Measurements from ENCODE around the gene IER2. TPM values are rescaled to one million over a fixed set of nuclear protein-coding genes. Genes with fewer than 3 reads are reported as not detected.
"Not testable (repeated sequence)": the region's sequence is repeated elsewhere in the genome, so short reads cannot be mapped to it uniquely, and the experiment has no call there.

Gene IER2
- total RNA-seq, 8 experiments from 2014 or later: 33.2 to 61.5 (median 39.8) TPM

GRCh38 chr19:13138171-13138915, 11.9 kb upstream of the IER2 start:
- WGBS, 10 experiments: 80 to 100% (median 88%) methylated on average over 4 to 6 of the region's 40 CpGs; no CpG with 5 or more reads in 6 of the 10 experiments
- in situ Hi-C loops (cut with MboI; ENCODE audit: low pct_unique_long_range_greater_than_20kb in 2 of 9, low sequenced_read_pairs in 9 of 9, unreplicated experiment in 9 of 9): no loop called here

GRCh38 chr19:13138916-13139198, 11.4 kb upstream of the IER2 start:
- Histone ChIP-seq H3K4me3 (no peak overlapping the region), H3K4me1 (replicated peaks in 1 of 2) (no peaks in the 10 kb centered on the region), H3K27ac (no peak overlapping the region)
- in situ Hi-C loops (cut with MboI; ENCODE audit: low pct_unique_long_range_greater_than_20kb in 2 of 9, low sequenced_read_pairs in 9 of 9, unreplicated experiment in 9 of 9): no loop called here
- 78 to 90% (median 80%) methylated on average over 1 to 7 of the region's 10 CpGs; no CpG with 5 or more reads in 7 of the 10 experiments for WGBS, 10 experiments
- ATAC-seq (replicated peaks in 6 of 8): no peak

More at GRCh38 chr19:13138171-13138915, 11.9 kb upstream of the IER2 start:
- no peak overlapping the region for H3K27ac ChIP-seq
- H3K4me3 ChIP-seq: no peak overlapping the region
- ATAC-seq (replicated peaks in 6 of 8): peak in 3 of 8 experiments; percentile 7 to 13 (median 8)
- no peaks in the 10 kb centered on the region for H3K4me1 ChIP-seq (replicated peaks in 1 of 2)

GRCh38 chr19:13139633-13140311, 10.4 kb upstream of the IER2 start:
- in situ Hi-C loops (cut with MboI; ENCODE audit: low pct_unique_long_range_greater_than_20kb in 2 of 9, low sequenced_read_pairs in 9 of 9, unreplicated experiment in 9 of 9): no loop called here
- WGBS, 10 experiments: 40 to 100% (median 68%) methylated on average over 1 to 2 of the region's 11 CpGs; no CpG with 5 or more reads in 5 of the 10 experiments
- peak in 2 of 8 experiments; percentile 4 to 30 for ATAC-seq (replicated peaks in 6 of 8)
- no peaks in the 10 kb centered on the region for H3K4me1 ChIP-seq (replicated peaks in 1 of 2)
- H3K4me3 ChIP-seq: no peak overlapping the region
- no peak overlapping the region for H3K27ac ChIP-seq

- WGBS, 10 experiments: 0 to 100% (median 81%) methylated on average over 1 to 8 of the region's 16 CpGs
- Histone ChIP-seq H3K27ac (no peak overlapping the region), H3K4me3 (no peak overlapping the region), H3K4me1 (replicated peaks in 1 of 2) (peaks cover 0 to 3% of the 10 kb centered on the region in 2 donors)
- in situ Hi-C loops (cut with MboI; ENCODE audit: low pct_unique_long_range_greater_than_20kb in 2 of 9, low sequenced_read_pairs in 9 of 9, unreplicated experiment in 9 of 9): no loop called here
- no peak for ATAC-seq (replicated peaks in 6 of 8)
These were observed 3.2 kb upstream of the IER2 start for GRCh38 chr19:13146763-13147563.

DNA sequence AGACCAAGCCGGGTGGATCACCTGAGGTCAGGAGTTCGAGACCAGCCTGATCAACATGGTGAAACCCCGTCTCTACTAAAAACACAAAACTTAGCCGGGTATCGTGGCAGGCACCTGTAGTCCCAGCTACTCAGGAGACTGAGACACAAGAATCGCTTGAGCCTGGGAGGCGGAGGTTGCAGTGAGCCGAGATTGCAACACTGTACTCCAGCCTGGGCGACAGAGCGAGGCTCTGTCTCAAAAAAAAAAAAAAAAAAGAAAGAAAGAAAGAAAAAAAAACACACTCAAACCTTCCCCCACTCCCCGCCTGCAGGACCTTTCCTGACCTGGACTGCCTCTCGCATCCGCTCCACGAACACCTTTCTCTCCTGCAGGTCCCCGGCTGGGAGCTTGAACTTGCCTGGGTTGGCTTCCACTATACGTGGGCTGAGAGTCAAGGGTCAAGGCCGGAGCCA, 1.0 kb upstream of the IER2 start:
- ATAC-seq (replicated peaks in 6 of 8); in situ Hi-C loops (cut with MboI; ENCODE audit: low pct_unique_long_range_greater_than_20kb in 2 of 9, low sequenced_read_pairs in 9 of 9, unreplicated experiment in 9 of 9); H3K4me1 ChIP-seq (replicated peaks in 1 of 2): not testable (repeated sequence)
- WGBS, 10 experiments: 0 to 72% (median 23%) methylated on average over 1 to 10 of the region's 17 CpGs; no CpG with 5 or more reads in 2 of the 10 experiments
- H3K4me3 ChIP-seq: peak overlapping the region; percentile 55 to 89 (median 82)
- peak overlapping the region in 1 of 2 donors; percentile 43 for H3K27ac ChIP-seq

GRCh38 chr19:13149628-13150186, 504 bp upstream of the IER2 start:
- WGBS, 10 experiments: 0% methylated on average over 1 of the region's 46 CpGs; no CpG with 5 or more reads in 9 of the 10 experiments
- Histone ChIP-seq H3K4me3 (peak overlapping the region; percentile 55 to 89 (median 82)), H3K4me1 (replicated peaks in 1 of 2) (peaks cover 0 to 3% of the 10 kb centered on the region in 2 donors), H3K27ac (peak overlapping the region; percentile 43 to 80)
- peak; percentile 1 to 10 (median 5) for ATAC-seq (replicated peaks in 6 of 8)
- in situ Hi-C loops (cut with MboI; ENCODE audit: low pct_unique_long_range_greater_than_20kb in 2 of 9, low sequenced_read_pairs in 9 of 9, unreplicated experiment in 9 of 9): no loop called here

DNA sequence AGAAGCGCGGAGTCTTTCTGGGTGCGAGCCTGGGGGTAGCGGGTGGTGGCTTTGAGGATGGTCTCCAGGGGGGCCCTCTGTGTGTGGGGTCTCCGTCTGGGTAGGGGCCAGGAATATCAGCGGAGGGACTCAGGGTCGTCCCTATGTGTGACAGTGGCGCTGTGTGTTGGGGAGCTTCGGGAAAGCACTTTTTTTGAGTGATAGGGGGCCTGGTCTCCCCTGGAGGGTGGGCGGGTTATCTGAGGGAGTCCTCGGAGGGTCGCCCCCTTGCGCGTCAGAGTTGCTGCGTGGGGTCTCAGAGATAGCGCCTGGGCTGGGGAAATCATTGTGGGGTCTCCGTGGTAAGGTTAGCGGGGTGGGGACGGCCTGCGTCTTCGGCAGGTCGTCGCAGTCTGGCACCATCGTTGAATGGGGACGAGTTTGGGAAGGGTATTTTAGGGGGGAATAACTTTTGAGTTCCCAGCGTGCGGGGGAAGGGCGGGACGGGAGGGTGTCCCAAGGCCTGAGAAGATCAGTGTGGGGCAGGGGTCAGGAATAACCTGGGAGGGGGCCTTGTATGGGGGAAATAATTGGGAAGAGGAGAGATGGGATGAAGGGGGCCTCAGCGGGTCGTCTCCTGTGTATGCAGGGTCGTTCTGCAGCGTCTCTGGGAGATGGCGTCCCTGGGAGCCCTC, 857 bp downstream of the IER2 start:
- in situ Hi-C loops (cut with MboI; ENCODE audit: low pct_unique_long_range_greater_than_20kb in 2 of 9, low sequenced_read_pairs in 9 of 9, unreplicated experiment in 9 of 9): no loop called here
- peak overlapping the region; percentile 76 to 80 for H3K27ac ChIP-seq
- 0 to 4% (median 0%) methylated on average over 2 to 10 of the region's 34 CpGs; no CpG with 5 or more reads in 7 of the 10 experiments for WGBS, 10 experiments
- H3K4me1 ChIP-seq (replicated peaks in 1 of 2): peaks cover 3% of the 10 kb centered on the region in 2 donors
- ATAC-seq (replicated peaks in 6 of 8): no peak
- peak overlapping the region; percentile 55 to 89 (median 82) for H3K4me3 ChIP-seq

DNA sequence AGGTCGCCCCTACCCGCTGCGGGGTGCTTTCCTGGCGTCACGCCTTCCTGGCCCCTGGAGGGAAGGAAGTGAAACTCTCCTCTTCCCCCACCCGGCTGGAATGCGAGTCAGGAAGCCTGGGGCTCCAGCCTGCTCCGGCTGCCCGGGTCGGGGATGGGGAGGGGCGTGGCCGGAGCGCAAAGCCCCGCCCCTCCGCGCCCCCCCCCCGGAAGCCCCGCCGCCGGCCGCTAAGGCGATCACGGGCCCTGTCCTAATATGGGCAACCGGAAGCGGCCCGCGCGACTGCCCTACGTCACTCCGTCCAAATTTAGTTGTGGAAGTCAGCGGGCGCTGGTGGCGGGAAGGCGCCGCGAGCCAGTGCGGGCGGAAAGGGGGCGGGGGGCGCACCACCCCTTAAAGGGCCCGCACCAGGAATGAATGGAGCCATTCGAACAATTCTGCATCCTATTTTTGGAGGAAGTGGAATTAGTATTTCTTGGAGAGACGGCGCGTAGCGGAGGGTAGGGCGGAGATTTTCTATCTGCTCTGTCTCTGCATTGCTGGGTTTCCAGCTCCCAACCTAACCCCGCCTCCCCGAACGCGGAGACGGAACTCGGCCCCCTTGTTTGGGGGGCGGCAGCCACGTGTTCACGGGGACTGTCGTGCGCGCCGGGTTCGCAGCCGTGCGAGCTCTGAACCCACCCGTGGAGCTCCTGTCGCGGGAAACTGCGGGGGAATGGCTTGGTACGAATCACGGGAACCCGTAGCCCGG, 1.6 kb downstream of the IER2 start:
- H3K4me1 ChIP-seq (replicated peaks in 1 of 2): peaks cover 6 to 9% of the 10 kb centered on the region in 2 donors
- peak overlapping the region; percentile 91 to 97 for H3K27ac ChIP-seq
- ATAC-seq (replicated peaks in 6 of 8): peak; percentile 12 to 65 (median 57)
- H3K4me3 ChIP-seq: peak overlapping the region; percentile 55 to 89 (median 82)
- WGBS, 10 experiments: 0 to 8% (median 0%) methylated on average over 1 to 22 of the region's 71 CpGs; no CpG with 5 or more reads in 5 of the 10 experiments
- in situ Hi-C loops (cut with MboI; ENCODE audit: low pct_unique_long_range_greater_than_20kb in 2 of 9, low sequenced_read_pairs in 9 of 9, unreplicated experiment in 9 of 9): no loop called here

DNA sequence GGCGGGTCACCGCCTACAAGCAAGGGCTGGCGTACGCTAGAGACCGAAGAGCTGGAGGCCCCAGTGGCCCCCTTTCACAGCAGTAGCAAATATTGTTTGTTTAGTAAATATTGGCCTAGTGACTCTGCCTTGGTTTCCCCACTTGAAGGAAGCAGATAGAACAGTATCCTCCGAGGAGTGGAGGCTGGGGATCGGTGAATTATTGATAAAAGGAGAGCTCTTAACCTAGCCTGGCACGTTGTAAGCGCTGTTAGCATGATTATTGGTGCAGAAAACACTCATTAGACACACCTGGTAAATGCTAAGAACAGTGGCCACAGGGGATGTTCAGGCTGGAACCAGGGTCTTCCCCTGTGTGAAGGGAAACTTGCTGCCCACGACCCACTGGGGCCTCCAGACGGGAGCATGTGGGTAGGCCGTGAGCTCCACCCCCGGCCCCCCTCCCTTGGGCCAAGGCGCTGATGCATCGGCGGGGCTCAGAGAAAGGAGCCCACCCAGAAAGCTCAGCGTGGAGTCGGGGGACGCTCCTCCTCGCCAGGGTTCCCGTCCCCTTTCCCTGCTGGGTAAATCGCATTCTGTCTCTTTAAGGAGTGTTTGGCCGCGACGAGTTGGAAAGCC, 2.3 kb downstream of the IER2 start:
- Histone ChIP-seq H3K27ac (peak overlapping the region; percentile 91 to 97), H3K4me1 (replicated peaks in 1 of 2) (peaks cover 6 to 9% of the 10 kb centered on the region in 2 donors), H3K4me3 (peak overlapping the region; percentile 55 to 89 (median 82))
- in situ Hi-C loops (cut with MboI; ENCODE audit: low pct_unique_long_range_greater_than_20kb in 2 of 9, low sequenced_read_pairs in 9 of 9, unreplicated experiment in 9 of 9): no loop called here
- 0% methylated on average over 2 to 10 of the region's 25 CpGs; no CpG with 5 or more reads in 3 of the 10 experiments for WGBS, 10 experiments
- ATAC-seq (replicated peaks in 6 of 8): no peak

- Histone ChIP-seq H3K27ac (peak overlapping the region; percentile 91 to 97), H3K4me3 (peak overlapping the region; percentile 55 to 89 (median 82)), H3K4me1 (replicated peaks in 1 of 2) (peaks cover 6 to 9% of the 10 kb centered on the region in 2 donors)
- 0% methylated on average over 1 to 10 of the region's 59 CpGs; no CpG with 5 or more reads in 5 of the 10 experiments for WGBS, 10 experiments
- in situ Hi-C loops (cut with MboI; ENCODE audit: low pct_unique_long_range_greater_than_20kb in 2 of 9, low sequenced_read_pairs in 9 of 9, unreplicated experiment in 9 of 9): no loop called here
- peak; percentile 5 to 48 (median 40) for ATAC-seq (replicated peaks in 6 of 8)
These were observed 2.9 kb downstream of the IER2 start for GRCh38 chr19:13152974-13153568.

Measured in motor neuron (in vitro differentiated cells).